GM18858 (cell line): ENCODE results near the gene PLCH1.

Experiments
- ATAC-seq: cut with Tn5 transposase; IDR thresholded peaks from one replicate; pipeline ENCODE4 v1.9.1; 2021; ENCODE audit not compliant: unreplicated experiment

The PLCH1 gene

GRCh38 chr3:155363690-155364070 lies 381.2 kb downstream of the PLCH1 start:
- ATAC-seq: no peak

GRCh38 chr3:155362808-155363689 lies 381.8 kb downstream of the PLCH1 start:
- ATAC-seq: no peak

- ATAC-seq: no peak
Measured at GRCh38 chr3:155360281-155360680, 384.6 kb downstream of the PLCH1 start.

GRCh38 chr3:155356594-155357370 lies 388.1 kb downstream of the PLCH1 start:
- no peak for ATAC-seq

- ATAC-seq: no peak
Measured at GRCh38 chr3:155354658-155355057, 390.2 kb downstream of the PLCH1 start.

- ATAC-seq: no peak
Measured at GRCh38 chr3:155352900-155353490, 391.9 kb downstream of the PLCH1 start.

GRCh38 chr3:155350571-155350970 lies 394.3 kb downstream of the PLCH1 start:
- no peak for ATAC-seq

GRCh38 chr3:155347901-155348300 lies 397.0 kb downstream of the PLCH1 start:
- ATAC-seq: no peak

GRCh38 chr3:155342344-155342743 lies 402.5 kb downstream of the PLCH1 start:
- no peak for ATAC-seq

- ATAC-seq: no peak
Measured at GRCh38 chr3:155339052-155339451, 405.8 kb downstream of the PLCH1 start.

- peak; percentile 34 for ATAC-seq
Measured at GRCh38 chr3:155335724-155336354, 409.0 kb downstream of the PLCH1 start.

GRCh38 chr3:155334914-155335723 lies 409.8 kb downstream of the PLCH1 start:
- ATAC-seq: peak; percentile 83

GRCh38 chr3:155334215-155334913 lies 410.5 kb downstream of the PLCH1 start:
- no peak for ATAC-seq

GRCh38 chr3:155332716-155333115 lies 412.2 kb downstream of the PLCH1 start:
- ATAC-seq: no peak

- ATAC-seq: no peak
Measured at GRCh38 chr3:155331078-155331477, 413.8 kb downstream of the PLCH1 start.

- ATAC-seq: no peak
Measured at GRCh38 chr3:155330370-155330769, 414.5 kb downstream of the PLCH1 start.

GRCh38 chr3:155329513-155330048 lies 415.3 kb downstream of the PLCH1 start:
- ATAC-seq: no peak

GRCh38 chr3:155327871-155328270 lies 417.0 kb downstream of the PLCH1 start:
- no peak for ATAC-seq

GRCh38 chr3:155327430-155327829 lies 417.4 kb downstream of the PLCH1 start:
- no peak for ATAC-seq

GRCh38 chr3:155326901-155327300 lies 418.0 kb downstream of the PLCH1 start:
- no peak for ATAC-seq
